Activated CD4-positive, alpha-beta T cell treated with anti-CD3 and anti-CD28 coated beads, Interleukin-10, Interleukin-2, amounts not matched to agents 100 ng/mL and 50 ng/mL, durations not matched to agents 16 hours and 8 hours (primary cell): ENCODE measurements around the gene JAKMIP1.
"Not testable (repeated sequence)": the region's sequence is repeated elsewhere in the genome, so short reads cannot be mapped to it uniquely, and the experiment has no call there.

Experiments
- DNase-seq: peaks from one replicate; pipeline ENCODE4 v3.0.0-alpha.2; 2020

JAKMIP1 gene

DNA sequence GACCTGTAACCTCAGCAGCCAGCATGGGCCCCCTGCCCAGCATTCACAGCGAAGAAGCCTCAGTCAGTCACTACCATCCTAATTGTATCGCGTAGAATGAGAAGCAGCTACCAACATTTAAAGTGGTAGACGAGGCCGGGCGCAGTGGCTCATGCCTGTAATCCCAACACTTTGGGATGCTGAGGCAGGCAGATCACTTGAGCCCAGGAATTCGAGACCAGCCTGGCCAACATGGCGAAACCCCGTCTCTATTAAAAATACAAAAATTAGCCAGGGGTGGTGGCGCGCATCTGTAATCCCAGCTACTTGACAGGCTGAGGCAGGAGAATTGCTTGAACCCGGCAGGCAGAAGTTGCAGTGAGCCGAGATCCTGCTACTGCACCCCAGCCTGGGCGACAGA is 59.3 kb downstream of the JAKMIP1 start:
- DNase-seq, result not testable (repeated sequence)

DNA sequence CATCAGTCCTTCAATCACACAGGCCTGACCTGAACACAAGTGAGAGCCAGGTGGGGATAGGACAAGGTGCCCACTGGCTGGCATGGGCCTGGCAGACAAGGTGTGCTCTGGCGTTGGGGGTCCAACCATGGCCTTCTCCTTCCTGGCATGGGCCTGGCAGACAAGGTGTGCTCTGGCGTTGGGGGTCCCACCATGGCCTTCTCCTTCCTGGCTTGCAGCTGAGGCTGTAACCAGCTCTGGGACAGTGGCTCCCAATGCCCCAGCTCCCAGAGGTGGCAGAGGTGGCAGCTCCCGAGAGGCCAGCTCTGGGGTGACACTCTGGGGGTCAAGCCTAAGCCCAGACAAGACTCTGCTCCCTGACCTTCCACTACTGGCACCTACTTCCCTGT is 62.6 kb downstream of the JAKMIP1 start:
- DNase-seq, result no peak

GRCh38 chr4:6137027-6137746 is 63.2 kb downstream of the JAKMIP1 start:
- DNase-seq, result no peak

DNA sequence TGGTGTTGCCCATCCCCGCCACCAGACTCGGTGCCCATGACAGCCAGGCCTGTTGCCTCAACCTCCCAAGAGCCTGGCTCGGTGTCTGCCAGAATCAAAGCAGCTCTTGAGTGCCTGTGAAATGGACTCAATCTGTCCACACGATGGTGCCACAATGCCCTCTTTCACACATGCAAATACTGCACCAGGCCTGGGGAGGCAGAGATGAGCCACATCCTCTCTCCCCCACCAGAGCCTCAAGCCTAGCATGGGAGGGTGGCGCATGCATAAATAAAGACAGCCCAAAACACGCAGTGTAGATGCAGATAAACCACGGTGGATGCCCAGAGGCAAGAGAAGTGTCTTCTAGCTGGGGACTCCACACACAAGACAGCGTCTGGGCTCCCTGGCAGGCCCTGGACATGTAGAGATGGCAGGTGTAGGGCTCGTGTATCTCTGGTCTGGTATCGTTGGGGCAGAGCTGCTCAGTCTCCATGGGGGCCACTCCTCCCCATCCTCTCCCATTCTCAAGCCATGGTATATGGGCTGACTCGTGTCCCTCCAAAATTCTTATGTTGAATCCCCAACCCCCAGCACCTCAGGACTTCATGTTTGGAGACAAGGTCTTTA is 65.6 kb downstream of the JAKMIP1 start:
- DNase-seq, result peak; percentile 72

DNA sequence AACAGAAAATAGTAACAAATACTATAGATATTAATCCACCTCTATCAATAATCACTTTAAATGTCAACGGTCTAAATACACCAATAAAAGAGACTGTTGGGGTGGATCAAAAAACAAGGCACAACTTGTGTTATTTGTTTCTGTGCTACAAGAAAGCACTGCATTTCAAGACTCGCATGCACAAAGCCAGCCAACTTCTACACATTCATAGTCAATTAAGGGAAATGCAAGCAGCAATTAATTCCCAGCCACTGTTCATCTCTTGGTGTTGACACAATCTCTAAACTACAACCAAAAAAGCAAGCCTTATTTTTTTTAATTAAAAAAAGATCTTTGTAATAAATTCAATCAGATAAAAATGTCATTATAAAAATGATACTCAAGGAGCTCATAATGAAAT is 67.6 kb downstream of the JAKMIP1 start:
- no peak for DNase-seq

- no peak for DNase-seq
Measured at GRCh38 chr4:6128221-6128850, 72.0 kb downstream of the JAKMIP1 start.

DNA sequence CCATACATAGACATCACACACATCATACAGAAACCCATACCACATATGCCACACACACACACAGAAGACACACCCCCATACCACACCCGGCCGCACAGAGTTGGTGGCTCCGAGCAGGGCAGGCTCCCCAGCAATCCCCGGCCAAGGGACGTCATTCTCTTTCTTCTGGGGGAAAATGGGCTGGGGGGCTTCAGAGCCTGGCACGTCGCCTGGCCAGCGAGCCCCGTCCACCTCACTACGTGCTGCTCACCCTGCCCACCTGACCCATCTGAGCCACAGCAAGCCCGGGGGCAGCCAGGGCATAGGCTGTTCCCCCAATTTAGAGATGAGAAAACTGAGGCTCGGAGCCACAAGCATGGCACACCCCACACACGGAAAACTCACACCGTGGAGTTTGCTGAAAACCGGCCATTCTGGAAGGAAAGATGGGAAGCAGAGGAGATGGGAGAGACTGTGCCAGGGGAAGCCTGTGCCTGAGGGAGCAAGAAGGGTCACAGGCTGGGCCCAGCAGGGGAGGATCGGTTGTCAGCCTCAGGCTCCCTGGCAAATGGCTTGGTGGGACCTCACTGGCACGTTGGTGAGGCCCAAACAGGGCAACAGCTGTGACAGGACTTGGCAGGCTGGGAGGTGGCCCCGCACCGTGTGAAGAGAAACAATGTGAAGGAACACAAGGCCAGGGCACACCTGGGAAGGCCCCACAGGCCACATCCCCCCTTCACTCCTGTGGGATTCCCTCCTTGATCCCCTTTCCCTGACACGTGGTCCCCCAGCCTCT is 73.2 kb downstream of the JAKMIP1 start:
- no peak for DNase-seq

- peak; percentile 7 for DNase-seq
Measured at GRCh38 chr4:6125103-6125651, 75.2 kb downstream of the JAKMIP1 start.

- no peak for DNase-seq
Measured at GRCh38 chr4:6124386-6125102, 75.8 kb downstream of the JAKMIP1 start.

DNA sequence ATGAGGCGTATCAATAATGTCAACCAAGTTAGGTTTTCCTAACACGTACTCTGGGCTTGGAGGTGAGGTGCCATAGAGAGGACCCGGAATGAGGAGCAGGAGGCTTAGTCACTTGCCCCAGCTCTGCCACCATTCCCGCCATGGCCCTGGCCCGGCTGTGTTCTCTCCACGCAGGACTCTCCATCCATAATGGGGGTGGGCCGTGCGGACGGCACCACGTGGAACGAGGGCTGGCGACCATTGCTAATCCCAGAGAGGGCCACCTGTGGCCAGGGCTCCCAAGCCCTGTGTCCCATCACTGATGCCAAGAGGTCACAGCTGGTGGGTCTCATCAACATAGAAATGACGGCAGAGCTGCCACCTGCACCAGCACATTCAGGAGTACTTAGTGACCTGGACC is 76.4 kb downstream of the JAKMIP1 start:
- DNase-seq, result no peak

DNA sequence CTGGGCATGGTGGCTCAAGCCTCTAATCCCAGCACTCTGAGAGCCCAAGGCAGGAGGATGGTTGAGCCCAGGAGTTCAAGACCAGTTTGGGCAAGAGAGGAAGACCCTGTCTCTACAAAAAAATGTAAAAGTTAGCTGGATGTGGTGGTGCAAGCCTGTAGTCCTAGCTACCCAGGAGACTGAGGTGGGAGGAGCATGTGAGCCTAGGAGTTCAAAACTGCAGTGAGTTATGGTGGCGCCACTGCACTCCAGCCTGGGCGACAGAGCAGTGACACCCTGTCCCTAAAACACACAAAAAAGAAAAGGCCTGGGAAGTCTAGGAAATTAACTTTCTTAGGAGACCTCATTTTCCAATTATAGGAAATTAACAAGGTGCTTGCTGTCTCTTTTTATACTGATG is 76.8 kb downstream of the JAKMIP1 start:
- no peak for DNase-seq

GRCh38 chr4:6123116-6123515 is 77.2 kb downstream of the JAKMIP1 start:
- DNase-seq, result no peak

DNA sequence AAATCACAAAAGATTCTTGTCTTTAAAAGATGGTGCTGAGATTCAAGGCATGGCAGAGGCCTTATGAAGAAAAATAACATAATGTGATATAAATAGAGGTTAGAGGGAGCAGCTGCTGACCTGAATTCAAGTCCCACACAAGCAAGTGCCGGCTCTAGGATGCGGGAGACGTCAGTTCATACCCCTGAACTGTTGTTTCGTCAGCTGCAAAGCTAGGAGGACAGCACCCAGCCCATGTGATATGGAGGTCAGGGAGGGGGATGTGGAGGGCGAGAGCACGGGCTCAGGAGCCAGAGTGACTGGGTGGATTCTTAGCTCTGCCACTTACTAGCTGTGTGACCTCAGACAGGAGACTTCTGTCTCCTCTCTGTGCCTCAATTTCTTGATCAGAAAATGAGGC is 77.9 kb downstream of the JAKMIP1 start:
- no peak for DNase-seq

GRCh38 chr4:6121941-6122340 is 78.4 kb downstream of the JAKMIP1 start:
- DNase-seq, result no peak

DNA sequence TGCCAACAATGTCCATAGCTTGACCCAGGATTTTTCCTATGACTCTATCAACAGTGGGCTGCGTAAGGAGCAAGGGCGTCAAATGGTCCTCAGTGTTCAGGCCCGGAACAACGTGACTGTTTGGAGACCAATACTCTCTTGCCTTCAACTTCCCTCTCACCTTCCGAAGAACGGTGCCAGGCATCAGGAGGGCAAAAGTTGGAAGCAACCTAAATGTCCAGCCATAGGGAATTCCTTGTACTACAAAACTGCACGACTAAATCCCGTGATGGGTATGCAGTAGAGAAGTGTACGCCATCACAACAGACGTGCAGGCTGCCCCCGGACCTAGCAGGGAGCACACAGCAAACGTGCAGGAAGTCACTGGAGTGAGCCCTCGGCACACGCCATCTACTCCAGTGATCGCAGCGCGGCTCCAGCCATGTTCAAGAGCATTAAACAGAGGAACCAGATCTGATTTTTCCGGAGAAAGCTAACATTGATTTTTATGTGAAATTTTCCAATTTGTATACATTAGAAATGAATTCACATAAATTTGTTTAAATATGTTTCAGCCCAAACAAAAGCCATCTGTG is 79.0 kb downstream of the JAKMIP1 start:
- no peak for DNase-seq

DNA sequence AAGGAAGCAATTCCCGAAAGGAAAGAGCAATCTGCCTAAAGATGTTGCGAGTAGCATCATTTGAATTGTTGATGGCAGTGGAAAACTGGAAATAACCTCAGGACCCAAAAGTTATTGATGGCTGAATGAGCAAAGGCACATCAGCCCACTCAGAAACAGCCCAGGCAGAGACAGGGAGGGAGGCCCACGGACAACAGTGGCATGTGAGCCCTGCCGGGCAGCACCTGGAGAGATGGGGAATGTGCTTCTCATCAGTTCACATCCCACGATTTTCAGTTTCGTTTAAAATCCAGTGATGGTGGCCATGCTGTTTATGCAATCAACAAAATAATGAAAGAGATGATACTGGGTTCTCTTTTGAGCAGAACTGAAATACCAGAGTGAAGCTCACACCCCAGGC is 80.0 kb downstream of the JAKMIP1 start:
- DNase-seq, result no peak

DNA sequence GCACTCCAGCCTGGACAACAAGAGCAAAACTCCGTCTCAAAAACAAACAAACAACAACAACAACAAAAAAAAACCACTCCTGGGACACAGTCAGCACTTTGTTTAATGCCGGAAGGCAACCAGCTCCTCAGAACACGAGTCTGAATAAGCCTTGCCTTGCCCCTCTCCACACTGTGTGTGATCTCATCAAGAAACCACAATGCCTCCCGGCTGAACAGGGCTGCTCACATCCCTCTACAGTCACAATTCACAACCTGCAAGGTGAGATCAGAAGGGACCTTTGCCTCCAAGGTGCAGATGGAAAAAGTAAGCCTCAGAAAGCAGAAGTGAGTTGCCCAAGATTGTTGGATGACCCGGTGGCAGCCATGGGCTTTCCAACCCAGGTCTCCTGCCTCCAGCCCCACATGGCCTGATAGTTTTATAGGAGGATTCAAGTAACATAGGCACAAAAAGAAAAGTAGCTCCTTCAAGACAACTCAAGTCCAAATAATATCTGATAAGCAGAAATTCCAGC is 80.8 kb downstream of the JAKMIP1 start:
- DNase-seq, result no peak

DNA sequence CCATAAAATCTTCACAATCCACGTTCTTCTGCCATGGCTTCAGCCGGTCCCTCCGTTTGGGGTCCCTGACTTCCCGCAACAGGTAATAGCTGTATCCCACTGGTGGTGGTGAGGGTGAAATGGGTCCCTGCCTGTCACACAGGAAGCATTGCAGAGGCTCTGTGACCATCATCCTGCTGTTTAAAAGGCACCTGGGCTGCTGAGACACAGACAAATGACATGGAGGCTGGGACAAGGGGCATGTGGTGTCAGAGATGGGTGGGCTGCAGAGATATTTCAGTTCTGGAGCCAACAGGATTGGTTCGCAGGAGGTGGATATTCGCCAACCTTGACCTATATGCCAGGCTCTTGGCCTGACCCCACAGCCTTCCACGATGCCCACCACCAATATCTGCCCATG is 82.1 kb downstream of the JAKMIP1 start:
- DNase-seq, result no peak

- no peak for DNase-seq
Measured at GRCh38 chr4:6116696-6117285, 83.6 kb downstream of the JAKMIP1 start.

- DNase-seq, result no peak
Measured at GRCh38 chr4:6115746-6116586, 84.4 kb downstream of the JAKMIP1 start.

GRCh38 chr4:6115342-6115741 is 85.0 kb downstream of the JAKMIP1 start:
- DNase-seq, result no peak
